Measurements from ENCODE around the gene C1QTNF12.

Gene C1QTNF12

DNA sequence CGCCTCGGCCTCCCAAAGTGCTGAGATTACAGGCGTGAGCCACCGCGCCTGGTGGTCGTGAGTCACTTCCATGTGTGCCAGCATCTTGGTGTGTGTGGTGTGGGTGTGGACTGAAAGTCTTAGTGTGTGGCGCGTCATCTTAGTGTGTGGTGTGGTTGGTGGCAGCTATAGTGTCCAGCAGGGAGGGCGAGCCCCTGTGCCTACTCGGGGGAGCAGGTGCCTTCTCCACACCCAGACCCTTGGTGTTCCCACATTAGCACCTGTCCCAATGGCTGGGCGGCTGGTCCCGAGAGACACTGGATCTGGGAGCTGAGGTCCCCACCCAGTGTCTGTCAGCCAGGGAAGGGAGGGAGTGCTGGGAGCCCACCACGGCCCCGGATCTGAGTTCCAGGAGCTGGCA lies 36.5 kb upstream of the C1QTNF12 start:
- in situ Hi-C loops (cut with MboI; ENCODE audit: low pct_unique_long_range_greater_than_20kb, low sequenced_read_pairs, unreplicated experiment), result no loop called here
- TF ChIP-seq, protein P1, sequence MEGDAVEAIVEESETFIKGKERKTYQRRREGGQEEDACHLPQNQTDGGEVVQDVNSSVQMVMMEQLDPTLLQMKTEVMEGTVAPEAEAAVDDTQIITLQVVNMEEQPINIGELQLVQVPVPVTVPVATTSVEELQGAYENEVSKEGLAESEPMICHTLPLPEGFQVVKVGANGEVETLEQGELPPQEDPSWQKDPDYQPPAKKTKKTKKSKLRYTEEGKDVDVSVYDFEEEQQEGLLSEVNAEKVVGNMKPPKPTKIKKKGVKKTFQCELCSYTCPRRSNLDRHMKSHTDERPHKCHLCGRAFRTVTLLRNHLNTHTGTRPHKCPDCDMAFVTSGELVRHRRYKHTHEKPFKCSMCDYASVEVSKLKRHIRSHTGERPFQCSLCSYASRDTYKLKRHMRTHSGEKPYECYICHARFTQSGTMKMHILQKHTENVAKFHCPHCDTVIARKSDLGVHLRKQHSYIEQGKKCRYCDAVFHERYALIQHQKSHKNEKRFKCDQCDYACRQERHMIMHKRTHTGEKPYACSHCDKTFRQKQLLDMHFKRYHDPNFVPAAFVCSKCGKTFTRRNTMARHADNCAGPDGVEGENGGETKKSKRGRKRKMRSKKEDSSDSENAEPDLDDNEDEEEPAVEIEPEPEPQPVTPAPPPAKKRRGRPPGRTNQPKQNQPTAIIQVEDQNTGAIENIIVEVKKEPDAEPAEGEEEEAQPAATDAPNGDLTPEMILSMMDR (IDR thresholded peaks at IDR 0.05; ENCODE audit: extremely low read depth, insufficient read depth, missing control alignments), result no peak
- no peak for DNase-seq (ENCODE audit: low spot score)

DNA sequence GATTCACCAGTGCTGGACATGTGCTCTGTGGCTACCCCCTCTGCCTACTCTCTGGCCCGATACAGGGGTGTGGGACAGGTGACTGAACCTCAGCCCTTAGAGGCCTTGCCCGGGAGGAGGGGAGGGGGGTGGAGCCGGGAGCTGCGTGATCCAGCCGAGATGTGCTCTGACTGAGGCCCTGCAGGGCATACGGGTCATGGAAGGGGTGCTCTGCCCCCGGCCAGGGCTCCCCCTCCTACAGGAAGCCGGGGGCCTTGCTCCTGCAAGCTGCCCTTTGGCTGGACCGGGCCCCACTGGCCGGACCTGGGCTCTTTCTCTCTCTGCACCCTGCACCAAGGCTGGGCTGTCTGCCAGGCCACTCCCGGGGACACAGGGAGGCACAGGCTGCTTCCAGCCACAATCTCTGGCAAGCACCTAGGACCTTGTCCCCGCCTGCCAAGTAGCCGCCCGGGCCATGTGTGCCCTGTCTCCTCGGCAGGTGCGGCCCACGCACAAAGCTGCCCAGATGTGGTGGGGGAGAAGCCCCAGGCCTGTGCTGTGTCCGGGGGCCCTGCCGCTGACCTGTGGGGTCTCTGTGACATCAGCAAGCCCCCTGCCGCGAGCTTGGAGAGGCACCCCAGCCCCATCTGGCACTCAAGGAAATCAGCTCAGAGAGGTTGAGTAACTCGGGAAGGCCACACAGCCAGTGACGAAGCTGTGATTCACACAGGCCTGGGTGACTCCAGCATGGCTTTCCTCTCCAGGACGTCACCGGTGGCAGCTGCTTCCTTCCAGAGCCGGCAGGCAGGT lies 35.2 kb upstream of the C1QTNF12 start:
- in situ Hi-C loops (cut with MboI; ENCODE audit: low pct_unique_long_range_greater_than_20kb, low sequenced_read_pairs, unreplicated experiment), result no loop called here
- no peak for DNase-seq (ENCODE audit: low spot score)
- TF ChIP-seq, protein P1 (IDR thresholded peaks at IDR 0.05; ENCODE audit: extremely low read depth, insufficient read depth, missing control alignments), result no peak

DNA sequence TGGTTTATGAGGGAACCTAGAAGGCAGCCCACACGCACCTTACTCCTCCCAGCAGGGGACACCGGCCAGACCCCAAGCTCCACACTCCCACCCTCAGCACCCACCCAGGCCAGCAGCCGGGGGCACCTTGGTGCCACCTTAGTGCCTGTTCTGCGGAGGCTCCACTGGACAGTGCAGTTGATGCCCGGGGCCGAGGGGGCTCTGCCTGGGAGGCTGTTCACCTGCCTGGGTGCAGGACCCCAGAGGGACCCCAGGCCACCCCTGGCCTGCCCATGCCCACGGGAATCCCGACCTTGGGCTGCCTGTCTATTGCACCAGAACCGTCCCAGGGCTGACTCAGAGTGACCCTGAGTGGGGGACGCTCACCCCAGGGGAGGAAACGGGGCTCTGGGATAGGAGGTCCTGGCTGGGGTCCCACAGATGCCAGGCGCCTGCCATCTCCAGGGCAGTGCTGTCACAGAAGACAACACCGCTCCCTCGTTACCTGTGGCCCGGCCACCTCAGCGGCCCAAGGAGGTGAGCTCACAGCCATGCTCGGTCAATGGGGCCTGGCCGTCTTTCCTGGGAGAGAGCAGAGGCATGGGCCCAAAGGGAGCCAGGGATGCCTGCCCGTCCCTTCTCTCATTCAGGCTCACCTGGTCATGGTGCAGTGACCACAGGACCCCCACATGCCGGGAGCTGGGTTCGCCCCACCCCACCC lies 34.4 kb upstream of the C1QTNF12 start:
- TF ChIP-seq, protein P1 (IDR thresholded peaks at IDR 0.05; ENCODE audit: extremely low read depth, insufficient read depth, missing control alignments), result no peak
- in situ Hi-C loops (cut with MboI; ENCODE audit: low pct_unique_long_range_greater_than_20kb, low sequenced_read_pairs, unreplicated experiment), result no loop called here

DNA sequence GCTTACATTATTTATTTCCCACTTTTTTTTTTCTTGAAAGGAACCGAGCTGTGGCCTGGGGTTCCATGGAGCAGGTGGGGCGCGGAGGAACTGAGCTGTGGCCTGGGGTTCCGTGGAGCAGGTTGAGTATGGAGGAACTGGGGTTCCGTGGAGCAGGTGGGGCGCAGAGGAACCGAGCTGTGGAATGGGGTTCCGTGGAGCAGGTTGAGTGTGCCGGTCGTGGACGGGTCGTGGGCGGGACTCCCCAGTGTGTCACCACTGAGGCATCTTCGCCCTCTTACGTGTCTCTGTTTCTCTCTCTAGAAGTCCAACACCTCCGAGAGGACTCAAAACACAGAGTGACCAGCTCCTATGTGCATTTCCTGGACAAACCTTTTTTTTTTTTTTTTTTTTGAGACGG lies 32.5 kb upstream of the C1QTNF12 start:
- TF ChIP-seq, protein P1 (IDR thresholded peaks at IDR 0.05; ENCODE audit: extremely low read depth, insufficient read depth, missing control alignments), result no peak
- no peak for DNase-seq (ENCODE audit: low spot score)
- in situ Hi-C loops (cut with MboI; ENCODE audit: low pct_unique_long_range_greater_than_20kb, low sequenced_read_pairs, unreplicated experiment), result no loop called here

More for the DNA sequence above, 34.4 kb upstream of the C1QTNF12 start:
- DNase-seq (ENCODE audit: low spot score), result no peak

DNA sequence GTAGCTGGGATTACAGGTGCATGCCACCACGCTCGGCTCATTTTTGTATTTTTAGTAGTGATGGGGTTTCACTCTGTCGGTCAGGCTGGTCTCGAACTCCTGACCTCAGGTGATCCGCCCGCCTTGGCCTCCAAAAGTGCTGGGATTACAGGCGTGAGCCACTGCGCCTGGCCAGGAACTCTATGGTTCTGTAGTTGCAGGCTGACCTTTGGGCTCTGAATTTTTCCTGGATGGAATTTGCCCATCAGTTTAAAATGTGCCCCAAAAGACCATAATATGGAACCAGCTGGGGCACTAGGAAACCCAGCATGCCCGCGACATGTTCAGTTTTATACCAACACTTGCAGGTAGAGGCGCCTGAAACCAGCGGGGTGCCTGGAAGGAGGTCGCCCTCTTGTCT lies 32.1 kb upstream of the C1QTNF12 start:
- TF ChIP-seq, protein P1 (IDR thresholded peaks at IDR 0.05; ENCODE audit: extremely low read depth, insufficient read depth, missing control alignments), result no peak
- in situ Hi-C loops (cut with MboI; ENCODE audit: low pct_unique_long_range_greater_than_20kb, low sequenced_read_pairs, unreplicated experiment), result no loop called here
- no peak for DNase-seq (ENCODE audit: low spot score)

DNA sequence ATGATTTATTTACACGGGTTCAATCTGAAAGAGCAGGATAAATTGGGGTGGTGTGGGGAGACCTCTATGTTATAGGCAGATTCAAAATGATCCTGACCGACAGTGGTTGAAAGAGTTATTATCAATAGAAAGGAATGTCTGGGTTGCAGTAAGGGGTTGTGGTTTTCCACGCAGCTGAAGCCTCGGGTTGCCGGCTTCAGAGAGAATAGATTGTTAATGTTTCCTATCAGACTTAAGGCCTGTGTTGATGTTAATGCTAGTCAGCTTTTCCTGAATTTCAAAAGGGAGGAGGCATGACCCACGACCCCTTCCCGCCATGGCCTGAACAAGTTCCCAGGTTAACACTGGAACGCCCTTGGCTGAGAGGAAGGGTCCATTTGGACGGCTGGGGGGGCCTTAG lies 29.3 kb upstream of the C1QTNF12 start:
- no peak for DNase-seq (ENCODE audit: low spot score)
- TF ChIP-seq, protein P1 (IDR thresholded peaks at IDR 0.05; ENCODE audit: extremely low read depth, insufficient read depth, missing control alignments), result no peak
- in situ Hi-C loops (cut with MboI; ENCODE audit: low pct_unique_long_range_greater_than_20kb, low sequenced_read_pairs, unreplicated experiment), result no loop called here

Data from GM13977 (cell line).